HUES48 (cell line): ENCODE data around the gene ACP4.
"Not testable (repeated sequence)": the region's sequence is repeated elsewhere in the genome, so short reads cannot be mapped to it uniquely, and the experiment has no call there.

Source experiments
- H3K27ac ChIP-seq: one replicate; pipeline ENCODE4 v1.7.0; 2013; ENCODE audit warnings: low read depth, low read length, inconsistent platforms
- H3K27me3 ChIP-seq: 2 replicates; pipeline ENCODE4 v1.6.1; 2013; ENCODE audit warnings: mild to moderate bottlenecking, low read length; ENCODE audit not compliant: control insufficient read depth, insufficient read depth
- H3K36me3 ChIP-seq: 2 replicates; pipeline ENCODE4 v1.6.1; 2013; ENCODE audit warnings: low read length; ENCODE audit not compliant: control insufficient read depth, insufficient read depth
- H3K4me1 ChIP-seq: 2 replicates; pipeline ENCODE4 v1.6.1; 2013; ENCODE audit warnings: mild to moderate bottlenecking, low read length; ENCODE audit not compliant: control insufficient read depth, insufficient read depth
- H3K4me3 ChIP-seq: 2 replicates; pipeline ENCODE4 v1.5.1; 2013; ENCODE audit warnings: mild to moderate bottlenecking, low read depth, low read length
- H3K9ac ChIP-seq: 2 replicates; pipeline ENCODE4 v1.6.1; 2013; ENCODE audit warnings: mild to moderate bottlenecking, low read depth, low read length, moderate library complexity
- H3K9me3 ChIP-seq: 2 replicates; pipeline ENCODE4 v1.6.1; 2013; ENCODE audit warnings: low read length; ENCODE audit not compliant: control insufficient read depth, insufficient read depth

The ACP4 gene

GRCh38 chr19:50759886-50760285, 30.3 kb upstream of the ACP4 start:
- Histone ChIP-seq H3K36me3 (no peaks in the 10 kb centered on the region), H3K4me1 (no peaks in the 10 kb centered on the region), H3K27me3 (no peaks in the 10 kb centered on the region), H3K4me3 (no peak overlapping the region), H3K9ac (no peak overlapping the region), H3K9me3 (peaks cover 6% of the 10 kb centered on the region; the same call in 1 of the 2 replicates), H3K27ac (no peak overlapping the region)

GRCh38 chr19:50761501-50761900, 28.7 kb upstream of the ACP4 start:
- not testable (repeated sequence) for H3K27ac ChIP-seq, H3K9ac ChIP-seq, H3K4me1 ChIP-seq, H3K4me3 ChIP-seq, H3K36me3 ChIP-seq, H3K9me3 ChIP-seq, H3K27me3 ChIP-seq

GRCh38 chr19:50763521-50763920, 26.7 kb upstream of the ACP4 start:
- not testable (repeated sequence) for H3K27ac ChIP-seq, H3K9ac ChIP-seq, H3K9me3 ChIP-seq, H3K4me1 ChIP-seq, H3K36me3 ChIP-seq, H3K4me3 ChIP-seq, H3K27me3 ChIP-seq

- Histone ChIP-seq H3K9ac (no peak overlapping the region), H3K4me1 (no peaks in the 10 kb centered on the region), H3K4me3 (no peak overlapping the region), H3K9me3 (peaks cover 6% of the 10 kb centered on the region; the same call in 1 of the 2 replicates), H3K27ac (no peak overlapping the region), H3K27me3 (no peaks in the 10 kb centered on the region), H3K36me3 (no peaks in the 10 kb centered on the region)
Measured at GRCh38 chr19:50764409-50764808, 25.8 kb upstream of the ACP4 start.

GRCh38 chr19:50766746-50767145, 23.5 kb upstream of the ACP4 start:
- not testable (repeated sequence) for H3K4me1 ChIP-seq, H3K9me3 ChIP-seq, H3K27ac ChIP-seq, H3K4me3 ChIP-seq, H3K36me3 ChIP-seq, H3K27me3 ChIP-seq, H3K9ac ChIP-seq

GRCh38 chr19:50767263-50767662, 23.0 kb upstream of the ACP4 start:
- not testable (repeated sequence) for H3K9me3 ChIP-seq, H3K27ac ChIP-seq, H3K36me3 ChIP-seq, H3K27me3 ChIP-seq, H3K4me1 ChIP-seq, H3K9ac ChIP-seq, H3K4me3 ChIP-seq

GRCh38 chr19:50768277-50768676, 21.9 kb upstream of the ACP4 start:
- Histone ChIP-seq H3K27ac (no peak overlapping the region), H3K9ac (no peak overlapping the region), H3K27me3 (no peaks in the 10 kb centered on the region), H3K4me3 (no peak overlapping the region), H3K36me3 (no peaks in the 10 kb centered on the region), H3K9me3 (no peaks in the 10 kb centered on the region), H3K4me1 (no peaks in the 10 kb centered on the region)

GRCh38 chr19:50770164-50770563, 20.1 kb upstream of the ACP4 start, which contains the start of gene GPR32:
Gene GPR32 (plus strand): TSS chr19:50770464. CDS start chr19:50770601, 137 bp downstream.
- not testable (repeated sequence) for H3K4me1 ChIP-seq, H3K4me3 ChIP-seq, H3K9me3 ChIP-seq, H3K9ac ChIP-seq, H3K27ac ChIP-seq, H3K27me3 ChIP-seq, H3K36me3 ChIP-seq

- peaks cover 3% of the 10 kb centered on the region; the same call in 1 of the 2 replicates for H3K27me3 ChIP-seq
- H3K9me3 ChIP-seq, result no peaks in the 10 kb centered on the region
Measured at GRCh38 chr19:50770888-50771287, 19.3 kb upstream of the ACP4 start.

GRCh38 chr19:50772476-50772875, 17.7 kb upstream of the ACP4 start:
- H3K27ac ChIP-seq, result no peak overlapping the region
- H3K9me3 ChIP-seq, result no peaks in the 10 kb centered on the region
- H3K4me3 ChIP-seq, result no peak overlapping the region
- peaks cover 18% of the 10 kb centered on the region for H3K27me3 ChIP-seq
- H3K9ac ChIP-seq, result no peak overlapping the region
- no peaks in the 10 kb centered on the region for H3K36me3 ChIP-seq
- peaks cover 2% of the 10 kb centered on the region; the same call in 1 of the 2 replicates for H3K4me1 ChIP-seq

More at GRCh38 chr19:50770888-50771287, 19.3 kb upstream of the ACP4 start:
- no peaks in the 10 kb centered on the region for H3K4me1 ChIP-seq
- no peaks in the 10 kb centered on the region for H3K36me3 ChIP-seq
- no peak overlapping the region for H3K9ac ChIP-seq
- H3K27ac ChIP-seq, result no peak overlapping the region
- H3K4me3 ChIP-seq, result no peak overlapping the region

- not testable (repeated sequence) for H3K4me1 ChIP-seq, H3K9ac ChIP-seq, H3K9me3 ChIP-seq, H3K4me3 ChIP-seq, H3K27ac ChIP-seq, H3K36me3 ChIP-seq
- H3K27me3 ChIP-seq, result peaks cover 23% of the 10 kb centered on the region
Measured at GRCh38 chr19:50772912-50773311, 17.3 kb upstream of the ACP4 start.

- H3K9me3 ChIP-seq, H3K36me3 ChIP-seq, H3K9ac ChIP-seq, H3K4me3 ChIP-seq, H3K4me1 ChIP-seq, H3K27ac ChIP-seq: not testable (repeated sequence)
- H3K27me3 ChIP-seq, result peaks cover 28% of the 10 kb centered on the region
Measured at GRCh38 chr19:50773454-50773853, 16.8 kb upstream of the ACP4 start.
